Measurements from ENCODE around the gene LRRC26.

Gene LRRC26

GRCh38 chr9:137181680-137182079 is 11.8 kb upstream of the LRRC26 start:
- no peaks in the 10 kb centered on the region for H3K9me3 ChIP-seq (ENCODE audit: low read depth, low read length)
- TF ChIP-seq EZH2 (IDR thresholded peaks at IDR 0.05) (no peak), POLR2AphosphoS5 (IDR thresholded peaks at IDR 0.05; ENCODE audit: borderline replicate concordance, low read depth, low read length) (no peak), FOXP2 (optimal IDR thresholded peaks at IDR 0.05; ENCODE audit: control extremely low read depth, extremely low read length, insufficient read depth) (no peak)
- H3K9ac ChIP-seq (ENCODE audit: insufficient read length): no peak overlapping the region
- no peak overlapping the region for H3K4me3 ChIP-seq
- peaks cover 8% of the 10 kb centered on the region; the same call in 1 of the 2 replicates for H3K36me3 ChIP-seq (ENCODE audit: insufficient read depth, low read length)
- H3K27ac ChIP-seq: no peak overlapping the region
- DNase-seq (ENCODE audit: low read depth, low spot score): no peak

GRCh38 chr9:137180491-137180890 is 10.6 kb upstream of the LRRC26 start:
- no peak for DNase-seq (ENCODE audit: low read depth, low spot score)
- TF ChIP-seq EZH2 (IDR thresholded peaks at IDR 0.05) (no peak), FOXP2 (optimal IDR thresholded peaks at IDR 0.05; ENCODE audit: control extremely low read depth, extremely low read length, insufficient read depth) (no peak), POLR2AphosphoS5 (IDR thresholded peaks at IDR 0.05; ENCODE audit: borderline replicate concordance, low read depth, low read length) (no peak)
- H3K4me3 ChIP-seq: no peak overlapping the region
- no peaks in the 10 kb centered on the region for H3K9me3 ChIP-seq (ENCODE audit: low read depth, low read length)
- no peak overlapping the region for H3K9ac ChIP-seq (ENCODE audit: insufficient read length)
- H3K36me3 ChIP-seq (ENCODE audit: insufficient read depth, low read length): peaks cover 8% of the 10 kb centered on the region; the same call in 1 of the 2 replicates
- H3K27ac ChIP-seq: no peak overlapping the region

- peaks cover 8% of the 10 kb centered on the region; the same call in 1 of the 2 replicates for H3K36me3 ChIP-seq (ENCODE audit: insufficient read depth, low read length)
- H3K27ac ChIP-seq: no peak overlapping the region
- H3K4me3 ChIP-seq: no peak overlapping the region
- H3K9me3 ChIP-seq (ENCODE audit: low read depth, low read length): no peaks in the 10 kb centered on the region
- DNase-seq (ENCODE audit: low read depth, low spot score): no peak
- no peak overlapping the region for H3K9ac ChIP-seq (ENCODE audit: insufficient read length)
- TF ChIP-seq FOXP2 (optimal IDR thresholded peaks at IDR 0.05; ENCODE audit: control extremely low read depth, extremely low read length, insufficient read depth) (no peak), POLR2AphosphoS5 (IDR thresholded peaks at IDR 0.05; ENCODE audit: borderline replicate concordance, low read depth, low read length) (no peak), EZH2 (IDR thresholded peaks at IDR 0.05) (no peak)
Observed at GRCh38 chr9:137179761-137180160, 9.9 kb upstream of the LRRC26 start.

DNA sequence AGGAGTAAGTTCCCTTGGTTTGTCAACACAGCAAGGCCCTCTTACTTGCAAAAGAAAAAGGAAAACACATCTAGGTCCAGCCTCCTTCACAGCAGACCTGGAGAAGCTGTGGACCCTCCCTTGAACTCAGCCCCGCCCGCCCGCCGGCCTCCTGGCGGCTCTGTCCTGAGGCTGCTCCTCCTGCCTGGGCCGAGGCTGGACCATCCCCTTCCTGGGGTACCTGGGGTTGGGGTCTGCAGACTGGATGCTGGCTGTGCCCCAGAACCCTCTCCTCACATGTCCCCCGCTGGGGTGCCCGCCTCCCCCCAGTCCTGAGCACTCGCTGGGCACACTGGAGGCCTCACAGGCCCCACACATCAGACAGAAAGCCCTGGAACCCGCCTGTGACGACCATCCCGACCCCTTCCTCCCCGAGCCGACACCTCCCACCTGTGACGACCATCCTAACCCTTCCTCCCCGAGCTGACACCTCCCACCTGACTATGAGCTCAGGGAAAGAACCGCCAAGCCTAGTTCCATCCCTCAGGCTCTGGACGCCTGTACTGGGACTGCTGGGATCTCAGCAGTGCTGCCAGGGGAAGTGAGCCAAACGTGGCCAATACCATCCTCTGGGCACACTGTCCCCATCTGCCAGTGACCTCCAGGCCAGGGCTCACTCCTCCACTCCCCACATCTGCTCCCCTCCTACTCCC is 9.2 kb upstream of the LRRC26 start:
- Histone ChIP-seq H3K36me3 (ENCODE audit: insufficient read depth, low read length) (peaks cover 8% of the 10 kb centered on the region; the same call in 1 of the 2 replicates), H3K9ac (ENCODE audit: insufficient read length) (no peak overlapping the region), H3K9me3 (ENCODE audit: low read depth, low read length) (no peaks in the 10 kb centered on the region), H3K27ac (no peak overlapping the region), H3K4me3 (no peak overlapping the region)
- no peak for DNase-seq (ENCODE audit: low read depth, low spot score)
- TF ChIP-seq FOXP2 (optimal IDR thresholded peaks at IDR 0.05; ENCODE audit: control extremely low read depth, extremely low read length, insufficient read depth) (no peak), POLR2AphosphoS5 (IDR thresholded peaks at IDR 0.05; ENCODE audit: borderline replicate concordance, low read depth, low read length) (no peak), EZH2 (IDR thresholded peaks at IDR 0.05) (no peak)

DNA sequence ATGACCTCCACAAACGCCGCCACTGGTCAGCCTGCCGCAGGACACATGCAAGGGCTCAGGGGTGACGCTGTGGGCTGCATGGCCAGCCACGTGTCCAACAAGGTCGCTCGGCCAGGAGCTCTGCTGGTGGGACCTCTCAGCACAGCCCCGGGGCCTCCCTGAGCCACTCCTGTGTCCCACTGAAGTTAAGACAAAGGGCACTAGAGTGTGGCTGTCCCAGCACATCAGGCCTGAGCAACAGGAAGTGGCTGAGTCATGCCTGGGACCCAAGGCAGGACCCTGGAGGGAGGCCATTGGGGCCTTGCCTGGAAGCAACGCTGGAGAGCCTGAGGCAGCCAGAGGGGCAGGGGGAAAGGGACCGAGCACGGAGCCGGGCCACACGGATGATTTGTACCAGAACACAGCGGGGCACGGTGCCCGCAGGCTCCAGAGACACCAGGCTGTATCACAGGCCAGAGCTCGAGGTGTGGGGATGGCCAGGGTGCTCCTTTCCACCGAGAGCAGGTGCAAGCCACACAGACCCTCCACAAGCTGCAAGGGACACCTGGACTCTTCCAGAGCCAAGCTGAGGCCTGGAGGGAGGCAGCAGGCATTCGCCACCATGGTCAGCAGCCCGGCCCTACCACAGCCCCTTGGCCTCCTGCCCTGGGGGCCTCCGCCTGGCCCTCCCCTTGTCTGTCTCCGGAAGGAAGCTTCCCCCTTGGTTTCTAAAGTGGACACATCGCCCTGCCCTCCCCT is 8.5 kb upstream of the LRRC26 start:
- Histone ChIP-seq H3K9ac (ENCODE audit: insufficient read length) (no peak overlapping the region), H3K27ac (no peak overlapping the region)

DNA sequence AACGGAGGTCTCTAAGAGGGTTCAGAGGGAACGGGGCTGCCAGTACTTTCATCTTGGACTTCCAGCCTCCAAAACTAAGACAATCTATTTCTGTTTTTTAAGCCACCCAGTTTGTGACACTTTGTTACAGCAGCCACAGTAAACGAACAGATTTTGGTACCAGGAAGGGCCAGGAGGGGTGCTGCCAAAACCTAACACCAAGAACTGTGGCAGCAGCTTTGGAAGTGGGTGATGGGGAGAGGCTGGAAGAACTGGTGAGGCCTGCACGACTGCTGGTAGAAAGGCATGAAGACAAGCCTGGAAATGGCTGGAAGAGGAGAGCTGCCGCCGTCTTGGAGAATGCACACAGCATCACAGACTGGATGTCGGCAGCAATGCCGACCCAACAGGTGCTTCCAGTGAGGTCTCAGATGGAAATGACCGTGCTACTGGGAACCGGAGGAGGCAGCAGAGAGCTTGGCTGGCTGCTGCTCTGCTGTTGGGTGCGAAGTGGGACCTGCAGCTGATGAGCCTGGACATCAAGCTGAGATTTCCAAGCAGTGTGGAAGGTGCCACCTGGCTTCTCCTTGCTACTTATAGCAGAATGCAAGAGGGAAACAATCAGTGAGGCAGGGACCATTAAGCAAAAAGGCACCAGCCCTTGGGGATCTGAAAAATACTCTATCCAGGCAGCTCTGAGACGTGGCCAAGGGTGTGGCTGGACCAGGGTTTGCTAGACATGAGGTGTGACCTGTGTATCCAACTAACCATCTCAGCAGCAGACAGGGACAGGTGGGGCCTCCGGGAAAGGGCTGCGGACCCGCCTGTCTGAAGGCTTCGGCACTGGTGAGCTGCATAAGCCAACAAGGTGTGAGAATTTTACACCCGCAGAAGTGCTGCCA is 6.7 kb upstream of the LRRC26 start:
- TF ChIP-seq POLR2AphosphoS5 (IDR thresholded peaks at IDR 0.05; ENCODE audit: borderline replicate concordance, low read depth, low read length): no peak
- no peak for TF ChIP-seq FOXP2 (optimal IDR thresholded peaks at IDR 0.05; ENCODE audit: control extremely low read depth, extremely low read length, insufficient read depth)
- H3K9me3 ChIP-seq (ENCODE audit: low read depth, low read length): no peaks in the 10 kb centered on the region
- H3K27ac ChIP-seq: no peak overlapping the region
- no peak overlapping the region for H3K4me3 ChIP-seq
- no peak overlapping the region for H3K9ac ChIP-seq (ENCODE audit: insufficient read length)
- no peak for DNase-seq (ENCODE audit: low read depth, low spot score)
- H3K36me3 ChIP-seq (ENCODE audit: insufficient read depth, low read length): no peaks in the 10 kb centered on the region; the same call in 1 of the 2 replicates

More for the DNA sequence above, 8.5 kb upstream of the LRRC26 start:
- no peak overlapping the region for H3K4me3 ChIP-seq
- DNase-seq (ENCODE audit: low read depth, low spot score): no peak
- TF ChIP-seq FOXP2 (optimal IDR thresholded peaks at IDR 0.05; ENCODE audit: control extremely low read depth, extremely low read length, insufficient read depth) (no peak), POLR2AphosphoS5 (IDR thresholded peaks at IDR 0.05; ENCODE audit: borderline replicate concordance, low read depth, low read length) (no peak), EZH2 (IDR thresholded peaks at IDR 0.05) (no peak)
- peaks cover 5% of the 10 kb centered on the region; the same call in 1 of the 2 replicates for H3K36me3 ChIP-seq (ENCODE audit: insufficient read depth, low read length)
- H3K9me3 ChIP-seq (ENCODE audit: low read depth, low read length): no peaks in the 10 kb centered on the region

- no peak; the same call in 1 of the 2 replicates for TF ChIP-seq POLR2AphosphoS5 (IDR thresholded peaks at IDR 0.05; ENCODE audit: borderline replicate concordance, low read depth, low read length)
- no peak for TF ChIP-seq EZH2 (IDR thresholded peaks at IDR 0.05)
- TF ChIP-seq FOXP2 (optimal IDR thresholded peaks at IDR 0.05; ENCODE audit: control extremely low read depth, extremely low read length, insufficient read depth): no peak
- DNase-seq (ENCODE audit: low read depth, low spot score): no peak
- Histone ChIP-seq H3K9me3 (ENCODE audit: low read depth, low read length) (no peaks in the 10 kb centered on the region), H3K27ac (no peak overlapping the region), H3K9ac (ENCODE audit: insufficient read length) (no peak overlapping the region), H3K4me3 (peak overlapping the region; percentile 57; the same call in 1 of the 2 replicates), H3K36me3 (ENCODE audit: insufficient read depth, low read length) (no peaks in the 10 kb centered on the region; the same call in 1 of the 2 replicates)
Observed at GRCh38 chr9:137175345-137175961, 5.6 kb upstream of the LRRC26 start.

Data from SK-N-MC (cell line).